ENCODE measurements around the gene POU5F1.

GRCh38 chr6:31120151-31120915 lies 50.1 kb downstream of the POU5F1 start, which contains the start of gene CDSN:
- TF ChIP-seq CTCF (conservative IDR thresholded peaks at IDR 0.05 in 1 of 2, IDR thresholded peaks at IDR 0.05 in 1 of 2; ENCODE audit: extremely low read depth in 1 of 2, insufficient read depth in 1 of 2, low read depth in 1 of 2, low read length in 2 of 2) (no peak), EZH2 (IDR thresholded peaks at IDR 0.05; ENCODE audit: borderline replicate concordance, low read length) (no peak)

All from mammary epithelial cell (primary cell).